ENCODE measurements around the gene PPTC7. TPM values are rescaled to one million over a fixed set of nuclear protein-coding genes. Genes with fewer than 3 reads are reported as not detected.

The PPTC7 gene
- total and polyA plus RNA-seq, 2 of the 4 experiments (the other 2 are of a cell fraction) = 4.1 to 6.8 TPM

DNA sequence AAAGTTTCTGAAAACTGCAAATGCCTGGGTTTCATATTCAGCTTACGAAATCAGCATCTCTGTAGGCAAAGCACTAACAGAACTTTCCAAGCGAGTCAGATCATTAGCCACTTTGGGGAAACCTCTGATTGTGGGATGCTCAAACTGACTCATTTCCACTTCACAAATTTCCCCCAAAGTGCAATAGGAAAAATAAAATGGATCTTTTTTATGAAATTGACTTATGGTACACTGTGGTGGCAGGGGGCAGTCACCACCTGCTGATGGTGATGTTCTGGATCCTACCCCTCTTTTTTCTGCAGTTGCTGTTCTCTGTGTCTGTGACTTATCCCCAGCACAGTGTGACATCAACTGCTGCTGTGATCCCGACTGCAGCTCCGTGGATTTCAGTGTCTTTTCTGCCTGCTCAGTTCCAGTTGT is 36.4 kb upstream of the PPTC7 start:
- Histone ChIP-seq H3K36me3 (ENCODE audit: control insufficient read depth, insufficient read depth, low read length) (peaks cover 2% of the 10 kb centered on the region; the same call in 1 of the 2 replicates), H2AK5ac (ENCODE audit: low read depth, low read length) (no peak overlapping the region), H3K14ac (replicated peaks; ENCODE audit: low read depth, low read length) (no peak overlapping the region), H2AK9ac (replicated peaks; ENCODE audit: low read depth, low read length, poor library complexity) (no peak overlapping the region), H2BK15ac (ENCODE audit: low read depth, low read length) (no peak overlapping the region), H3K9ac (ENCODE audit: low read depth, low read length) (no peak overlapping the region), H3K9me1 (ENCODE audit: insufficient read depth, low read length) (no peaks in the 10 kb centered on the region), H4K8ac (ENCODE audit: low read depth in 2 of 2, low read length in 2 of 2) (no peak overlapping the region), H2BK20ac (ENCODE audit: low read depth, low read length) (no peak overlapping the region), H2AFZ (replicated peaks; ENCODE audit: low read length, poor library complexity) (no peak overlapping the region), H3K9me3 (ENCODE audit: control insufficient read depth, insufficient read depth, low read length) (no peaks in the 10 kb centered on the region), H2BK120ac (ENCODE audit: low read depth, low read length) (no peak overlapping the region), H3K4ac (ENCODE audit: low read depth, low read length) (no peak overlapping the region), H3K27me3 (ENCODE audit: control insufficient read depth, insufficient read depth, low read length) (no peaks in the 10 kb centered on the region), H3K4me3 (ENCODE audit: insufficient read depth, low read depth, low read length) (no peak overlapping the region), H3K56ac (ENCODE audit: extremely low read depth, insufficient read depth, low read length) (no peak overlapping the region), H3K4me1 (ENCODE audit: control insufficient read depth, insufficient read depth, low read length) (no peaks in the 10 kb centered on the region), H3K27ac (ENCODE audit: insufficient read depth, low read length) (no peak overlapping the region), H2BK5ac (ENCODE audit: low read depth, low read length, poor library complexity, severe bottlenecking) (no peak overlapping the region), H4K5ac (ENCODE audit: low read depth, low read length) (no peak overlapping the region), H4K20me1 (ENCODE audit: insufficient read depth, low read length) (no peaks in the 10 kb centered on the region), H3K18ac (ENCODE audit: low read depth, low read length) (no peak overlapping the region), H4K91ac (ENCODE audit: insufficient read depth, low read depth, low read length) (no peak overlapping the region), H3K4me2 (ENCODE audit: low read depth, low read length) (no peak overlapping the region), H3K23ac (ENCODE audit: low read depth, low read length) (no peak overlapping the region), H3K79me1 (ENCODE audit: low read depth in 1 of 2, low read length in 2 of 2) (peaks cover 2% of the 10 kb centered on the region in 2 experiments)
- ChIA-PET CTCF (interaction anchor here (0.7 kb wide), 1 partner anchor 21 kb away, joined by 3 read pairs; no protein-coding TSS in a partner anchor), POLR2A (ENCODE audit: unreplicated experiment) (no interaction called here)
- intact Hi-C loops (cut with micrococcal nuclease) = no loop called here
- TF ChIP-seq, protein P1, sequence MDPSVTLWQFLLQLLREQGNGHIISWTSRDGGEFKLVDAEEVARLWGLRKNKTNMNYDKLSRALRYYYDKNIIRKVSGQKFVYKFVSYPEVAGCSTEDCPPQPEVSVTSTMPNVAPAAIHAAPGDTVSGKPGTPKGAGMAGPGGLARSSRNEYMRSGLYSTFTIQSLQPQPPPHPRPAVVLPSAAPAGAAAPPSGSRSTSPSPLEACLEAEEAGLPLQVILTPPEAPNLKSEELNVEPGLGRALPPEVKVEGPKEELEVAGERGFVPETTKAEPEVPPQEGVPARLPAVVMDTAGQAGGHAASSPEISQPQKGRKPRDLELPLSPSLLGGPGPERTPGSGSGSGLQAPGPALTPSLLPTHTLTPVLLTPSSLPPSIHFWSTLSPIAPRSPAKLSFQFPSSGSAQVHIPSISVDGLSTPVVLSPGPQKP (IDR thresholded peaks at IDR 0.05; ENCODE audit: borderline replicate concordance, low read depth, low read length) = no peak
- TF ChIP-seq RAD21 (IDR thresholded peaks at IDR 0.05; ENCODE audit: low read length) = peak; percentile 19; the same call in 1 of the 2 replicates
- no TSS peak for BruUV-seq (replicated peaks)
- WGBS, 2 experiments (ENCODE audit: extremely low coverage in 2 of 2, insufficient read length in 1 of 2) = no CpG with 5 or more reads among the region's 4 CpGs
- in situ Hi-C loops (cut with MboI; ENCODE audit: low sequenced_read_pairs) = loop anchor here (10.0 kb wide), 1 partner anchor 265 kb away; no protein-coding TSS in a partner anchor
- dilution Hi-C loops (cut with HindIII; ENCODE audit: low sequenced_read_pairs, unreplicated experiment) = no loop called here
- ATAC-seq (ENCODE audit: low read depth) = peak; percentile 27; the same call in 1 of the 2 replicates
- peak; percentile 29 for DNase-seq
